ENCODE data around the gene LAPTM4A.

DNA sequence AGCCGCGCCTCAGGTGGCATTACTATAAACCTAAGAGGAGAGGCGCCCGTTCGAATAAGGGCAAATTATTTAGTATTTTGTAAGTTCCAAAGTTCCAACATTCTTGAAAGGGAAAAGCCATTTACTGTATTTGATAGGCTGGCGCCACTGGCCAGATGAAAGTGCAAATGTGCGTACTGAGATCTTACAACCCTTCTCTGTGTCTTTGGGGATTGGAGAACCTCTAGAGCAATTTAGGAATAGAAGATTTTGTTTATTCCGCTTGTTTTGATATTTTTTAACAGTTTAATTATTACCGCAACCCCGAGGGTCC, 61.1 kb downstream of the LAPTM4A start:
- no peak for TF ChIP-seq CTCF (IDR thresholded peaks at IDR 0.05)
- TF ChIP-seq EP300 (IDR thresholded peaks at IDR 0.05): no peak
- no peak for TF ChIP-seq POLR2A (IDR thresholded peaks at IDR 0.05)
- TF ChIP-seq POLR2AphosphoS5 (IDR thresholded peaks at IDR 0.05): no peak
